Measurements from ENCODE around the gene CATSPER1.

The CATSPER1 gene

DNA sequence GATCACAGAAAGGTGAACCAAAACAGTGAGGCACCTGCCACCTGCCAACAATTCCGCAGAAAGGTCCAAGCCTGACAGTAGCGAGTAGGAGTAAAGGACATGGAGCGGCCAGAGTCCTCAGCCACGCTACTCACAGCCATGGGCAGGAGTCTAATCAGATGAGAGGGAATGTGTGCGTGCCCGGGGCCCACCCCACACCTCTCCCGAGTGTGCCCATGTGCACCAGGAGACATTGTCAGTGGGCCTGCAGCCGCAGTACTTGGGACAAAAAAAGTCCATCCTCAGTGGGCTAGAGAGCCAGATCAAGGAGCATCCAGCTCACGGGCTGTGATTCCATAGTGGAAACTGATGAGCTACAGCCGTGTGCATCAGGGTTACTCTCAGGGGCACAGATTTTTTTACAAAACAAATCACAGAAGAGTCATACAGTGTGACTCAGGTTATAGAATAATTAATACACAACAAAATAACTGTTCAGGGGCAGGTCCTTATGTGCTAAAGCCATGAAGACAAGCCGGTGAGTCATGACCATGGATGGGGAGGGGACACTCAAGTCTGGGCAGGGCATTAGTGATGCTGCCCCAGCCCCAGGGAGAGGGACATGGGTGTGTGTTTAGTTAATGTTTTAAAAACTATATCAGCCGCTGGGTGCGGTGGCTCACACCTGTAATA is 52.7 kb downstream of the CATSPER1 start:
- Mint-ChIP-seq H3K9me3 (no peaks in the 10 kb centered on the region), H3K4me3 (no peak overlapping the region), H3K4me1 (ENCODE audit: low read depth in 2 of 2) (peaks cover 9 to 12% of the 10 kb centered on the region in 2 donors), H3K36me3 (ENCODE audit: insufficient read depth) (peaks cover 74% of the 10 kb centered on the region), H3K27ac (peak overlapping the region; percentile 55 to 69), H3K27me3 (no peaks in the 10 kb centered on the region)
- ATAC-seq (replicated peaks) (no peak), DNase-seq (no peak)

DNA sequence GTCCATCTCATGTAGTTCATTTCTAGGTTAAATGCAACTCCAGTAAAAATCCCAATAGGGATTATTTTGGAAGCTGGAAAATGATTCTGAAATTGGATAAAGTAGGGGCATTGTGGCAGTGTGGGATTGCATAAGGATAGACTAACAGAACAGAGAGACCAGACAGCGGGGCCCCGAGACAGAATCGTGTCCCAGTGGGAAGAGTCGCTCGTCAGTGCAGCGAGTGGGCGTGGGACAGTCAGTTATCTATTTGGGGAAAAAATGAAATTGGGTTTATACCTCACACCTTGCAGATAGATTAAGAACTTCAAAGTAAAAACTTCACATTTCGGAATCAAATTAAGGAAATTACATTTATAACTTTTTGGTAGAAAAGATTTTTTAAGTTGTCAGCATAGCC is 54.2 kb downstream of the CATSPER1 start:
- ATAC-seq (replicated peaks) (no peak), DNase-seq (no peak)
- Mint-ChIP-seq H3K9me3 (no peaks in the 10 kb centered on the region), H3K27me3 (no peaks in the 10 kb centered on the region), H3K4me3 (no peak overlapping the region), H3K4me1 (ENCODE audit: low read depth in 2 of 2) (peaks cover 9 to 12% of the 10 kb centered on the region in 2 donors), H3K36me3 (ENCODE audit: insufficient read depth) (peaks cover 79% of the 10 kb centered on the region), H3K27ac (no peak overlapping the region)

DNA sequence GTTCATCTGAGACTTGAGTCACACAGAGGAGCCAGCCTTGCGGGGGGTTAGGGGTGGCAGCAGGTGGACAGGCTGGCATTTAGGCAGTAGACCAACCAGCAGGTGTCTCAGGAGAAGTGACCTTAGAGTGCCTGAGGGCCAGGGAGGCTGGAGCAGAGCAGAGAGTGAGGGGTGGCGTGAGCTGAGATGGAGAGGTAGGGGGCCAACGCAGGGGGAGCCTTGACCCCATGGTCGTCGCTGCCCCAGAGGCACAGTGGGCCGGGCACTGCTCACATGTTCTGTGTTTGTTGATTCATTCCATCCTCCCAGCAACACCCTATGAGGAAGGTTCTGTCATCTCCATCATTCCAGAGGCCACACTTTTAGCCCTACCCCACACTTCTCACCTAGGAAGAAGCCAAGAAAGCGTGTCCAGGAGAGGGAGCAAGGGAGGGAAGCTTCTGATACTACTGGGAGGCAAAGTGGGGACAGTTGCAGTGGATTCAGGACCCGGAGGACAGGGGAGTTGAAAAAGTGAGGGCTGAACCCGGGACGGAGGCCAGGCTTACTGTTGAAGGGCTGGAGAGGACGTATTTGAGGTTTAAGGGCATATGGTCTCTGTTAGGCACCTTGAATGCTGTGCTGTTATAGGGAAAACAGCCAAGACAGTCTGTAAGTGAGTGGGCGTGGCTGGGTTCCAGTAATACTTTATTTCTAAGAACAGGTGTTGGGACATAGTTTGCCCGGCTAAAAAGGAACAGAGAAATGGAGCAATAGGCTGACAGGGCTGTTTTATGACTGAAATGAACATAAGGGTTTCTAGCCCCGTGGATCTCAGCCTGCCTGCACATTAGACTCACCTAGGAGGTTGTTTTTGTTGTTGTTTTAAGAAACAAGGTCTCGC is 57.4 kb downstream of the CATSPER1 start:
- peaks cover 3 to 10% of the 10 kb centered on the region in 2 donors for H3K4me1 Mint-ChIP-seq (ENCODE audit: low read depth in 2 of 2)
- DNase-seq (no peak), ATAC-seq (replicated peaks) (no peak)
- no peaks in the 10 kb centered on the region for H3K9me3 Mint-ChIP-seq
- peaks cover 86% of the 10 kb centered on the region for H3K36me3 Mint-ChIP-seq (ENCODE audit: insufficient read depth)
- peak overlapping the region in 1 of 2 donors; percentile 80 for H3K27ac Mint-ChIP-seq
- H3K27me3 Mint-ChIP-seq: no peaks in the 10 kb centered on the region
- no peak overlapping the region for H3K4me3 Mint-ChIP-seq

DNA sequence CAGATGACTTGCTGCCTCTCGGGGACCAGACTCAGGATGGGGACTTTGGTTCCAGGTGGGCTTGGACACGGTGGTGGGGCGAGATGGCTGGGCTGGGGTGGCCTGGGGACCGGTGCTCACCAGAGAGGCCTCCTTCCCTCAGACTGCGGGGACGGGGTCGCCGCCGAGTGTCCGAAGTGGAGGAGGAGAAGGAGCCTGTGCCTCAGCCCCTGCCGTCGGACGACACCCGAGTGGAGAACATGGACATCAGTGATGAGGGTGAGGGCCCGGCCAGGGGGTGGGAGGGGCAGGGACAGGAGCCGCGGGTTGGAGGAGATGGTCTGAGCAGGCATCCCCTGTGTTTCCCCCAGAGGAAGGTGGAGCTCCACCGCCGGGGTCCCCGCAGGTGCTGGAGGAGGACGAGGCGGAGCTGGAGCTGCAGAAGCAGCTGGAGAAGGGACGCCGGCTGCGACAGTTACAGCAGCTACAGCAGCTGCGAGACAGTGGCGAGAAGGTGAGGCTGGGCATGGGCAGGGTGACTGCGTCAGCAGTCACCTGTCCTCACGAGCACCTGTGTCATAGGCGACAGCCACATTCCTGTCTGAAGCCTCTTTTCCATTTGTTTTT is 58.8 kb downstream of the CATSPER1 start:
- no peak for ATAC-seq (replicated peaks)
- H3K27ac Mint-ChIP-seq: no peak overlapping the region
- no peak for DNase-seq
- H3K36me3 Mint-ChIP-seq (ENCODE audit: insufficient read depth): peaks cover 83% of the 10 kb centered on the region
- H3K4me3 Mint-ChIP-seq: no peak overlapping the region
- H3K9me3 Mint-ChIP-seq: no peaks in the 10 kb centered on the region
- peaks cover 9 to 20% of the 10 kb centered on the region in 2 donors for H3K4me1 Mint-ChIP-seq (ENCODE audit: low read depth in 2 of 2)
- H3K27me3 Mint-ChIP-seq: no peaks in the 10 kb centered on the region

Measured in effector memory CD8-positive, alpha-beta T cell (primary cell).